GM18870 (cell line): ENCODE data around the gene COL23A1.
A peak's percentile ranks its signal among the peaks of the same experiment; 100 is the strongest.
"Not testable (repeated sequence)": the region's sequence is repeated elsewhere in the genome, so short reads cannot be mapped to it uniquely, and the experiment has no call there.

Source experiments
- ATAC-seq: cut with Tn5 transposase; IDR thresholded peaks from one replicate; pipeline ENCODE4 v1.9.1; 2021; ENCODE audit warnings: moderate library complexity; ENCODE audit not compliant: unreplicated experiment

Gene COL23A1

GRCh38 chr5:178236126-178236525 is 354.1 kb downstream of the COL23A1 start:
- no peak for ATAC-seq

- no peak for ATAC-seq
These were observed 354.6 kb downstream of the COL23A1 start for GRCh38 chr5:178235588-178235974.

DNA sequence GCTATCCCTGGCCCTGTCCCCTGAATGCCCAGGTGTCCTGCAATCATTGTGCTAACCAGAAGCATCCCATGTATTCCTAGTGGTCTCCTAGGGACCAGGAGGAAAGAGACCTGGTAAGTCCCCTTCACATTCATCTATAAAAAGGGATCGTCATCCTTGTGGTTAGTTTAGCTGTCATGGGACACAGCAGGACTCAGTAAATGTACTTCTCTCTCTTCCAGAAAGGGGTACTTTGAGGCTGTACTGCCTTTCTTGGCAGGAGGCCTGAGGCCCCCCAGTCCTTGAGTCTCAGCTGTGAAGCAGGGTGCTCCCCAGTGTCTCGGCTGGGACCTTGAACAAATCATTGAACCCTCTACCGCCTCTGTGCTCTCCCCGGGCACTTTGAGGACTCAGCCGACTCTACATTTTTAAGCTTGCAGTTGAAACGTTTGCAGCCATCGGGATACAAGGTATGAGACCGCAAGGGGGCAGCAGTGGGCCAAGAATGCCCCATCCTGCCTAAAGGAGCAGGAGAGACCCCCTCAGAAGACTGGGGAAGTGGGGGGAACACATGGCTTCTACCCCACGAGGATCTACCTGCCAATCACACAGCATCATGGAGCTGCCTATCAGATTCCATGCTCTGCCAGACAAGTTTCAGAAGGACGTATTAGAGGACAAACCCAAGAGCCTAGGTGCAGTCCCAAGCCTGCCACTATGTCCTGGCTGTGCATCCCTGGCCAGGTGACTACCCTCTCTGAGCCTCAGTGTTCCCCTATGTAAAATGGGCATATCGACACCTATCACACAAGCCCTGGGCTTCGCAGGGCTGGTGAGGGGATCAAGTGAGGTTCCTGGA is 355.2 kb downstream of the COL23A1 start:
- ATAC-seq: no peak

DNA sequence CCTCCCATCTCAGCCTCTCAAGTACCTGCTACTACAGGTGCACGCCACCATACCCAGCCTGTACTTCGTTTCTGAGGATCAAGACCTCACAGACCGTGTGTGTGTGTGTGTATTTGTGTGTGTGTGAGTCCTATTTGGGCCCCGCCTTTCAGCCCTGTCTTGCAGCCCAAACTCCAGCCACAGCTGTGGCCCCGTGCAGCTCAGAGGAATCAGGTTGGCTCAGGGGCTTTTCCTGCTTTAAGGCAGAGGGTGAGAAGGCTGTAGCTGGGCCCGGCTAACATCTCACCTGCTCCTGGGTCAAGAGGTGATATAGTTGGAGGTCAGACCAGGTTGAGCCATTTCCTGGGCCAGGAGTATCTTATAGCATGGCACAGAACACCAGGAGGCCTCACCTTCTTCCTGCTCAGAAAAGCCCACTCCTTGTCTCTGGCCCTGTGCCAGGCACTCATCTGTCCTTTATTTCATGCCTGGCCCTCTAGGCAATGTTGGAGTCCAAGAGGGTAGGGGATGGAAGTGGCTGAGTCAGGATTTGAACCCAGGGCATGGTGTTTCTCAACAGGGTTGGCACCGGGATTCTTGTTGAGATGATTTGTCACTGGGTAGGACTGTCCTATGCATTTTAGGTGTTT is 356.0 kb downstream of the COL23A1 start:
- ATAC-seq: no peak

DNA sequence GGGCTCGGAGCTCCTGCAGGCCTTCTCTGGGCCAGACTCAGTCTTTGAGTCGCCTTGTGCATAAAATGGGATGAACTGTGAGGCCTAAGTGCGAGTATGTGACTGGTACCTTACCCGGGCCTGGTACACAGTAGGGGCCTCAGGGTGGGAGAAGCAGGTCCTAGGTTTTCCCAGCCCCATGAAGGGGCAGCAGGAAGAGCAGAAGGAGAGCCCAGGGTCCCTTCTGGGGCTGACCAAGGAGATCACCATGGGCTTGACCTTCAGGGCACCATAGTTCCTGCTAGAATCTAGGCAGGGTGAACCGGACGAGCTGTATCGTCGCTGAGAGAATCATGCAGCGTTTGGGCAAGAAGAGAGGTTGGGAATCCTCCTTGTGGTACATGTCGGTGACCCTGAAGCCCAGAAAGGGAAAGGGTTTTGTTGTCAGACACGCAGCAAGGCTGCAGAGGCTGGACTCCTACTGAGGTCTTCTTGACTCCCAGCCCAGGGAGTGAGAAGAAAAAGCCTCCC is 357.2 kb downstream of the COL23A1 start:
- peak; percentile 15 for ATAC-seq

DNA sequence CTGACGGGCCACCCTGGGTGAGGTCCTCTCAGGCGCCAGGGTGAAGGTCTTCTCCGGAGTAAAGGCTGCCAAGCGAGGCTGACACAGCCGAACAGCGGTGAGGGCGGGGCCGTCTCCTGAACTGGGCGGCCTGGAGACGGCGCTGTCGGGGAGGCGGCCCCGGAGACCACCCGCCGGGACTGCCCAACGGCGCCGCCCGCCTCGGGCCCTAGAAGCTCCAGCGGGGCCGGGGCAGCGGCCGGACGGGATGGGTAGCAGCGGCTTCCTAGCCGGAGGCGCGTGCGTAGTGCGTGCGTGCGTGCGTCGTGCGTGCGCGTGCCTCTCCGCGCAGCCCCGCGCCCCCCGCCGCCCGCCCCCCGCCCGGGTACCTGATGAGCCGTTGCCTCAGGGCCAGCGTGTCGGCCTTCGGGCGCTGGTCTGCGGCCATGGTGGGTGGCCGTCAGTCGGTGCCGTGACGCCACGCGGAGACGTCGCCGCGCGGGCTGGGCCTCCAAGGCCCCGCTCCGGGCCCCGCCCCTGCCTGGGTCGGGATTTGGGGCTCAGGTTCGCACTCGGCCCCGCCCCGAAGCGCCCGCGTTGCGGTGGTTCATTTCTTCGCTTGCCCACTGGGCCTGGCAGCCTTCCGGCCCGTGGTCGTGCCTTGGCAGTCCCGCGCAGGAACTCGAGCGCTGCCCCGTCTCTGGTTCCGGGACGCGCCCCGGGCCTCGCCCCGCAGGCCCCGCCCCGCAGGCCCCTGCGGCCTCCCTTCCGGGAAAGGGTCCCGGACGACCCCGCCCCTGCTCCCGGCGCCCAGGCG is 357.9 kb downstream of the COL23A1 start, which contains the start of gene PHYKPL:
Gene PHYKPL (minus strand): TSS at position 679 of the 796 bp plus-strand sequence. CDS start 252 bp downstream, at position 427.
- peak; percentile 54 for ATAC-seq

DNA sequence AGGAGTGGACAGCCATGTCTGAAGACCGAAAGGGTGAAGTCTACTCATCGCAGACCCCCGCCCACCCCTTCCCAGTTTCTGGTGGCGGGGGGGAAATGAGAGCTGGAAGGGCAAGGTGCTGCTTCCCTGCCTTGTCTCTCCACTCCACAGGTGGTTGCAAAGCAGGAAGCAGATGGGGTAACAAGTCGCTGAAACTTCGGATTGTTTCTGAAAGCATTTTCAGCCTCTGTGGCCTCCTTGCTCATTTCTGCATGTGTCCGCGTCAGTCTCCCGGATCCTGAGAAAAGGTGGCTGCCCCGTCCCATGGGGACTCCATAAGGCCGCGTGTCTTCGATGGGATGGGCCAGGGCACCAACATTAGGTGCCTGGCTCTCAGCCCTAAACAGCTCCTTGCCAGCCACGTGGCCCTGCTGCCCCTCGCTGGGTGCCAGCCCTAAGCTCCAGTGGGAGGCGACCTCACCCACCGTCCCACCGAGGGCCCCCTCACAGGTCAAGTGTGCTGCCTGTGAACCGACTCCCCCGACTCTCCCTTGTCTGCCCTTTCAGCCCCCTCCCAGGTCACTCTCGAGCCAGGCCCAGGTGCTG is 358.6 kb downstream of the COL23A1 start:
- ATAC-seq: no peak

- ATAC-seq: no peak
These were observed 359.2 kb downstream of the COL23A1 start for GRCh38 chr5:178230879-178231538.

- no peak for ATAC-seq
These were observed 360.3 kb downstream of the COL23A1 start for GRCh38 chr5:178229861-178230260.

GRCh38 chr5:178229111-178229510 is 361.1 kb downstream of the COL23A1 start:
- not testable (repeated sequence) for ATAC-seq

- no peak for ATAC-seq
These were observed 361.6 kb downstream of the COL23A1 start for GRCh38 chr5:178228609-178229008.

DNA sequence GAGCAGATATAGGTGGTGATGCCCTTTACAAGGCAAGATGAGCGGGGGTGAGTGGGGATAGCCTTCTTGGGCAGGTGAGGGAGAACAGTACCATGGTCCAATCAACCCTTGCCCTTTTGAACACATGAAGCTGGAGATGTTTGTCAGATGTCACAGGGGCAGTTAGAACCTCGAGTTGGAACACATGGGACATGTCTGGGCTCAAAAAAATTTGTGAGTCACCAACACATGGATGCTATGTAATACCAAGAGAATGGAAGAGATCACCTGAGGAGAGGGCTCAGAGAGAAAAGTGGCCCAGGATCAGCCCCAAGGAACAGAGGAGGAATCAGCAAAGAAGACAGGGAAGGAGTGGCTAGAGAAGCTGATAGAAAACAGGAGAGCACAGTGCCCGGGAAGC is 362.3 kb downstream of the COL23A1 start:
- ATAC-seq: no peak

DNA sequence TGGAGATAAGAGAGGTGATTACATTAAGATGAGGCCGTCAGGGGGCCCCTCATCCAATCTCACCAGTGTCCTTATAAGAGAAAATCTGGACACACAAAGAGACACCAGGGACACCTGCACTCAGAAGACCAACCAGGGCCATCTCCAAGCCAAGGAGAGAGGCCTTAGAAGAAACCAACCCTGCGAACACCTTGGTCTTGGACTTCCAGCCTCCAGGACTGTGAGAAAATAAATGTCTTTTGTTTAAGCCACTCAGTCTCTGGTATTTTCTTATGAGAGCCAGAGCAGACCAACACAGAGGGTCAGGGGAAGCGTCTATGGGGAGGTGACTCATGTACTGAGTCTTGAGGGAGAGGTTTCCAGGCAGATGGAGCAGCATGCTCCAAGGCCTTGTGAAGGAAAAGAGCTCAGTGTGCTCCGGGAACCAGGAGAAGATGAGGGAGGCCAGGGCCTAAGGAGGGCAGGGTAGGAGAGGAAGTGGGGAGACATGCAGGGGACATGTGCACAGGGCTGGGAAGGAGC is 363.0 kb downstream of the COL23A1 start:
- ATAC-seq: no peak

GRCh38 chr5:178225174-178225573 is 365.0 kb downstream of the COL23A1 start:
- no peak for ATAC-seq

GRCh38 chr5:178224403-178224802 is 365.8 kb downstream of the COL23A1 start:
- no peak for ATAC-seq

GRCh38 chr5:178223828-178224335 is 366.3 kb downstream of the COL23A1 start:
- no peak for ATAC-seq

DNA sequence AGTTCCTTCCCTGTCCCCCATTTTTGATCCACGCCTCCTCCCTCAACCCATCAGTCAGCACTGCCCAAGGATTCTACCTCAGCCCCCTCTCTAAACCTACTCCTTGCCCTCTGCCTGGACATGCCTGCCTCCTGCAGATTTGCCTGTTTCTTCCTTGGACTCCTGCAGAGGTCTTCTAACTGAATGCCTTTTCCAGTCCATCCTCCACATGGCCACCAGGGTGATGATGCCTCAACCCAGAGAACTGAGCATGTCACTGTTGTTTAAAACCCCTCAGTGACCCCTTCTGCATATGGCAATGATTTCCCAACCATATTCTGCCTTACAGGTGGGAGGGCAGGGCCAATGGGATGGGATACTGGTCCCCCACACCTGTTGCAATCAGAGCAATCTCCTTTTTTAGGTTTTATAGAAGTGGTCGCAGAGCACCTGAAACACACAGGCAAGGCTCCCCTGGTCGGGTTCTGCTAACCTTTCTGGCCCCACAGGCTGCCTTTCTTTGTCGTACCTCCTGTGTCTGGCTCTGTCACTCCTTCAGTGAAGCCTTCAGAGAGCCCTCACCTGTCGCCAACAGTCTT is 366.9 kb downstream of the COL23A1 start:
- ATAC-seq: no peak

GRCh38 chr5:178222292-178222691 is 367.9 kb downstream of the COL23A1 start:
- no peak for ATAC-seq

GRCh38 chr5:178221853-178222252 is 368.3 kb downstream of the COL23A1 start:
- ATAC-seq: no peak

DNA sequence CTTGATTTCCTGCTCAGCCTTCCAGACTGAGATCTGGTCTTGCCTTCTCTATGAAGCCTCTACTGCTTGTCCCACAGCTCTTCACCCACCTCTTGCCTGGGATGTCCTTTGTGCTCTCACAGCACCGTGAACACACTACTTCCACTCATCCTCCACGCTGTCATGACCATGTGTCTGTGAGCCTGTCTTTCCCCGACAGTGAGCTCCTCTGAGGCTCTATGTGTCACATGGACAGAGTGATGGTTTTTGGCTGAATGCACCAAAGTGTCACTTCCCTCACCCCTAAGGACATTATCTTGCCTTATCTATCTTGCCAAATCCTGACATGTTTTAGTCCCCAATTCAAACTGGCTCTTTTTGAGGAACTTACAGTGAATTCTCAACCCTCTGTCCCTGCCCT is 368.9 kb downstream of the COL23A1 start:
- ATAC-seq: no peak
